ENCODE data around the gene CCRL2.
"Not testable (repeated sequence)": the region's sequence is repeated elsewhere in the genome, so short reads cannot be mapped to it uniquely, and the experiment has no call there.

The CCRL2 gene

DNA sequence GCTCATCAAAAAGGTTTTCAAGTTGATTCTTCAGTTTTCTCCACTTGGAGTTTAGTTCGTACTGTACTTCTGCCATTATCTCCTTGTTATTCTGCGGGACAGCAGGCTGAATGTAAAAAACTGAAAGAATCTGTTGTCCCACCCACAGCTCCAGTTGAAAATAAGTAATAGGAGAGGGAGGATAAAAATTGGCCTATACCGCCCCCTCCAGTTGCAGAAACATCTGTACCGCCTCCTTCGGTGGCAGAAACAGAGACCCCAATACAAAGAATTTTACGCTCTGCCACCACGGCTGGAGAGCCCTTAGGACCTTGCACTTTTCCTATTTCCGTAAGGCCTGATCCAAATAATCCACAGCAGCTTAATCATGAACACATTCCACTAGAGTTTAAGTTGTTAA, 20.3 kb downstream of the CCRL2 start:
- DNase-seq (ENCODE audit: insufficient read length, low spot score); FAIRE-seq: not testable (repeated sequence)

DNA sequence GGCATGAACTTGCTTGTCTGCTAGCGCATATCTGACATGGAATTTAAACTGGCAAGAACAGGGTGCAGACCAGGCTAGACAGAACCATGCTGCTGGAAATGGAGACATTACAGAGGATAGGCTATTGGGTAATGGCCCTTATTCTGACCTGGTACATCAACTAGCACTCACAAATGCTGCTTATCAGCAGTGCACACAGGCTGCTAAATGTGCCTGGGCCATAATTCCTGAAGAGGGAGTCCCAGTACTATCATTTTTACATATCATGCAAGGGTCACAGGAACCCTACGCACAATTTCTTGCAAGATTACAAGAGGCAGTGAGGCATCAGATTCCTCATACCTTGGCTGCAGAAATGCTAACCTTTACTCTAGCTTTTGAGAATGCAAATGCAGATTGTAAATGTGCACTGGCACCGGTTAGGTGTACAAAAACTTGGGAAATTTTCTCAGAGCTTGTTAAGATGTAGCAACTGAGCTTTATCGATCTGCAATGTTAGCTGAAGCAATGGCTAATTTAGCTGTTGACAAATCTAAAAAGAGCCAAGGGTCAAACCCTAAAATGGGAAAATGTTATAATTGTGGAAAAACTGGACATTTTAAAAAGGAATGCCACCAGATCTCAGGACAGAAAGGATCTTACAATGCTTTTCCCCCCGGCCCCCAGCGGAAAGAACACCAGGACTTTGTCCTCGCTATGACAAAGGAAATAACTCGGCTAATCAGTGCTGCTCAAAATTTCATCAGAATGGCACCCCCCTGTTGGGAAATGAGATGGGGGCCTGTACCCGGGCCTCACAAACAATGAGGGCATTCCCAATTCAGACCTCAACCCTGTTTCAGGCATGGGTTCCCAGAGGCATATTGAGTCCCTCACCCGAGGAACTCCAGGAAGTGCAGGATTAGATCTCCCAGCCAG, 21.1 kb downstream of the CCRL2 start:
- DNase-seq (ENCODE audit: insufficient read length, low spot score) (no peak), FAIRE-seq (no peak)

DNA sequence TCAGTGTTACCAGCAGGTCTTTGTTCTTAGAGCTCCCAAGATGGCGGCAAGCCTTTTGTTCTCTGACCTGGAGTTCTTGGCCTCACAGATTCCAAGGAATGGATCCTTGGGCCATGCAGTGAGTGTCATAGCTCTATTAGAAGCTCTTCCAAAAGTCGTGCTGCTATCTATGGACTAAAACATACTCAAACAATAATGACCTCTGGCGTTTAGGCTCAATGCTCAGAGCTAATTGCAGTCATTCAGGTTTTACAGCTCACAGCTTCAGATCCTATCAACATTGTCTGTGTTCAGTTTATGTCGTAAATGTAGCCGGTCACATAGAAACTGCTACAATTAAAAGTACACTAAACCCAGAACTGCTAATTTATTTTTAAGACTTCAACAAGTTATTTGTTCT, 22.2 kb downstream of the CCRL2 start:
- DNase-seq (ENCODE audit: insufficient read length, low spot score) (no peak), FAIRE-seq (no peak)

- no peak for DNase-seq (ENCODE audit: insufficient read length, low spot score)
- FAIRE-seq, result no peak
These were observed 22.6 kb downstream of the CCRL2 start for GRCh38 chr3:46429671-46430070.

DNA sequence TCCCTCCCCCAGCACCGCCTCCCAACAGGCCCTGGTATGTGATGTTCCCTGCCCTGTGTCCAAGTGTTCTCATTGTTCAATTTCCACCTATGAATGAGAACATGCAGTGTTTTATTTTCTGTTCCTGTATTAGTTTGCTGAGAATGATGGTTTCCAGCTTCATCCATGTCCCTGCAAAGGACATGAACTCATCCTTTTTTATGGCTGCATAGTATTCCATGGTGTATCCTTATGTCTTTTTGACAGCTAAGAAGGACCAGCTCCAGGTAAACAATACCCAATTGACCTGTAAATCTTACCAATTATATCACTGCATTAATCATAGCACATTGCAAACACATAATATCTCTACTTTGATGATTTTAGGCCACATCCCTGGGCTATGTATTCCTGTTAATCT, 23.8 kb downstream of the CCRL2 start:
- not testable (repeated sequence) for DNase-seq (ENCODE audit: insufficient read length, low spot score); FAIRE-seq

- not testable (repeated sequence) for FAIRE-seq; DNase-seq (ENCODE audit: insufficient read length, low spot score)
These were observed 24.8 kb downstream of the CCRL2 start for GRCh38 chr3:46431905-46432304.

GRCh38 chr3:46433118-46433517, 26.1 kb downstream of the CCRL2 start:
- not testable (repeated sequence) for DNase-seq (ENCODE audit: insufficient read length, low spot score); FAIRE-seq

DNA sequence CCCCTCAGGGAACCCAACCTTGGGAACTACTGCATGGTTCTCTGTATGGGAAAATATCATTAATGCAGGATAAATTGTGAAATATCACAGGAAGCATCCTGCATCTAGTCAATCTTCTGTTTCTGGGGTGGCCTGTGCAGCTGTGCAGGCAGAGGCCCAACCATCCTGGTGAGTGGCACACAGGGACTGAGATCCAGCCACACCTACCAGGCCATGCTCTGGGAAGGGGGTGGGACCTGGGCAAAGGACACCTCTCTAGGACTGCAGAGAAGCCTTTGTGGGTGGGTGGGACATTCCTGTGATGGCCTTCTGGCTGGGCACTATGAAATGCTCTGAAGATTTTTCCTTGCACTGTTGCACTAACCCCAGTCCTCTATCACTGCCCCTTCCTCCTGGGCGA, 26.8 kb downstream of the CCRL2 start:
- FAIRE-seq, result no peak

GRCh38 chr3:46435081-46435726, 28.1 kb downstream of the CCRL2 start:
- FAIRE-seq, result no peak
- DNase-seq (ENCODE audit: insufficient read length, low spot score), result no peak

More for the DNA sequence above, 26.8 kb downstream of the CCRL2 start:
- DNase-seq (ENCODE audit: insufficient read length, low spot score), result no peak

DNA sequence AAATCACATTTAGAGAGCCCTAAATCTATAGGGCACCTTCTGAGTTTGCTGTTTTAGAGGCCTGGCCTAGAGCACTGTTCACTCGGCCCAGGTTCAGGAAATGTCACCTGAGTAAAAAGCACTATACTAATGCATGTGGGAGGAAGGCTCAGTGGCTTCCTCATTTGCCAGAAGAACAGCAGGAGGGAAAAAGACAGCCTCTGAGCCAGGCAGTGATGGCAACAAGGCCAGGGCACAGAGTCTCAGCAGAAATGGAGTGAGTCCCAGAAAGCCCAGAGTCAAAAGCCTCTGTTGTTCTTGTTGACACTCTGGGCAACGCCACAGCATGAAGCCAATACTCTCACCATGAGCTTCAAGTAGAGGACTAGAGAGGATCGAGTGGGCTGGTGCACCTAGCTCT, 31.8 kb downstream of the CCRL2 start:
- FAIRE-seq (no peak), DNase-seq (ENCODE audit: insufficient read length, low spot score) (no peak)

GRCh38 chr3:46440531-46441294, 33.7 kb downstream of the CCRL2 start:
- DNase-seq (ENCODE audit: insufficient read length, low spot score) (no peak), FAIRE-seq (no peak)

- DNase-seq (ENCODE audit: insufficient read length, low spot score) (no peak), FAIRE-seq (no peak)
These were observed 35.8 kb downstream of the CCRL2 start for GRCh38 chr3:46442576-46443530.

- FAIRE-seq (no peak), DNase-seq (ENCODE audit: insufficient read length, low spot score) (no peak)
These were observed 40.3 kb downstream of the CCRL2 start for GRCh38 chr3:46447228-46447985.

GRCh38 chr3:46448721-46449120, 41.7 kb downstream of the CCRL2 start:
- no peak for DNase-seq (ENCODE audit: insufficient read length, low spot score)
- no peak for FAIRE-seq

DNA sequence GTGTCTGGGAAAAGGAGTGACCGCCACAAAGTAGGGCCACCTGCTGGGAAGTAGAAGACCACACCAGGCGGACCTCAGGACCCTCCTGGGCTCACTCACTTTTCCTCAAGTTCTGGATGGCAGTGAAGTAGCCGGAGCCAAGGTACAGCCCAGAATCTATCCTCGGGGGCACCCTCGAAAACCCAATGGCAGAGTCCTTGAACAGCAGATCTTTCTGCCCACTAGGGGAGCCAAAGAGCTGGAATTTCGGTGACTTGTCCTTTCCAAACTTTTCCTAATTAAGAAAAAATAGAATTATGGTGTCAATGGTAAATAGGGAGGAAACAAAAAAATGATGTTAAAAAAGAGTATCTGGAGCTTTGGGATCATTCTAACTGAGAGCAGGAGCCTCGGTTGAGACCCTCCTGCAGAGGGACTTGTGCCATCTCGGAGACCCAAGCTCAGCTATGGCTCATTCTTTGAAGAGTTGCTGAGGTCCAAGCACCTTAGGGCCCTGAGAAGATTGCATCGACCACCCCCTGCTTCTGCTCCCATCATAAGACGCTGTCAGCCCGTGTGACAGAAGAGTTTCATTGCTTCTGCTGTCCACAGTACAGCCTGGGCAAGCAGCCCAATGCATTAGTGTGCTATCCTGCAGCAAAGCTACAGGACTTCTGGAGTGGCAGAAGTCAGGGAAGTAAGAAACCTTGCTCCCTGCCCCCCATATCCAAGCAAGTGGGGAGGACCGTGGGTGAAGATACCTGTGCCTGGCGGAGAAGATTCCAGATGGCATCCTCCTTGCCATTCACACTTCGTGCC, 42.9 kb downstream of the CCRL2 start:
- no peak for DNase-seq (ENCODE audit: insufficient read length, low spot score)
- no peak for FAIRE-seq

DNA sequence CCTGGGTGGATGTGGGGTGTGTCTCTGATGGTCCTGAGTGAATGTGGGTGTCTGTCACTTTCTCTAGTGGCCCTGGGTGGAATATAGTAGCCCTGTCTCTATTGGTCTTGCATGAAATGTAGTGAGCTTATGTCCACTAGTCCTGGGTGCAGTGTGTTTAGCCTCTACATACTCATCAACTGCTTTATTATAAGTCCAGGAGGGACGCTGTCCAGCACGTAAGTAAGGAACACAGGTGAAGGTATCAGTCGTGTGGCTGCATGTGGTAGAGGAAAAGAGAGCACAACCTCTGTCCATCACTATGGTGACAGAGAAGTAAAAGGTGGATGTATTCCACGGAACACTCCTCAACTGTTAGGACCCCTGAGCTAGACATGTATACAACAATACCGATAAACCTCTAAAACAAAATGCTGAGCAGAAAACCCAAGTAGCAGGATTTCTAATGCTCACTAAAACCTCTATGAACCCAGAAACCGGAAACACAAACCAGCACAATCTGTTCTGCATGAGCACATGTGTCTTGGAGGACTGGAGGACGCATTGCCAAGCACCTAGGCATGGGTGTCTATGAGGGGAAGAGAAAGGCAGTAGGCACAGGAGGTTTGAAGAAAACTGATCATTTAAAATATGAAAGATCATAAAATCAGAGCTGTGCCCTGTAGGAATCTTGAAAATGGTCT, 46.6 kb downstream of the CCRL2 start:
- DNase-seq (ENCODE audit: insufficient read length, low spot score) (no peak), FAIRE-seq (no peak)

DNA sequence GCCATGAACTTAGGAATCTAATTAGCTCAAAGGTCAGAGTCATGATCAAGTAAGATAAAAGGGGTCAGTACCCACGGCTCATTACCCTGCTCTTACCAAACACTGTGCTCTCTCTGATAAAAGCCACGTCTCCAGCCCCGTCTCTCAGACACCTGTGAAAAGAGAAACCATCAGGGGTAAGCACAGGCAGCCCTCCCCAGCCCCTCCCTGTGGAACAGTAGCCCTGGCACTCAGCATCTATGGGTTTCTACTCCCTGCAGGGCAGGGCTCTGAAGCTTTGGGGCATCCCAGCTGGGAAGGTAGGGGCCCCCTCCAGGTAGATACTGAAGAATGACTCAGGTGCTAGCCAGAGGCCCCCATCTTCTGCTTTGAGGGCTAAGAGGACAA, 47.1 kb downstream of the CCRL2 start:
- FAIRE-seq (no peak), DNase-seq (ENCODE audit: insufficient read length, low spot score) (no peak)

GRCh38 chr3:46454606-46455005, 47.5 kb downstream of the CCRL2 start:
- DNase-seq (ENCODE audit: insufficient read length, low spot score) (no peak), FAIRE-seq (no peak)
